KMS-11 (cell line): ENCODE measurements around the gene NEUROD2.

Experiments used
- H2AFZ ChIP-seq: fragments of 200-600 bp; sonication (generic); 2 replicates; pipeline ENCODE4 v1.6.1; 2016; ENCODE audit warnings: antibody characterized with exemption, mixed run types, low read depth
- H3K27ac ChIP-seq: fragments of 200-600 bp; sonication (generic); 2 replicates; pipeline ENCODE4 v1.6.1; 2016; ENCODE audit warnings: mild to moderate bottlenecking, mixed run types
- H3K27me3 ChIP-seq: fragments of 200-600 bp; sonication (generic); 2 replicates; pipeline ENCODE4 v1.6.1; 2017; ENCODE audit warnings: mild to moderate bottlenecking, low read depth, mixed run types, moderate library complexity; ENCODE audit not compliant: insufficient read depth
- H3K36me3 ChIP-seq: fragments of 200-600 bp; sonication (generic); 2 replicates; pipeline ENCODE4 v1.6.1; 2017; ENCODE audit warnings: mild to moderate bottlenecking, mixed run types; ENCODE audit not compliant: insufficient read depth
- H3K4me1 ChIP-seq: fragments of 200-600 bp; sonication (generic); 2 replicates; pipeline ENCODE4 v1.6.1; 2016; ENCODE audit warnings: mild to moderate bottlenecking, low read depth, mixed run types; ENCODE audit not compliant: poor library complexity, severe bottlenecking
- H3K4me2 ChIP-seq: fragments of 200-600 bp; sonication (generic); 2 replicates; pipeline ENCODE4 v1.7.0; 2016; ENCODE audit warnings: mild to moderate bottlenecking, mixed run types
- H3K4me3 ChIP-seq: fragments of 200-600 bp; sonication (generic); IDR thresholded peaks from 2 replicates; pipeline ENCODE4 v1.6.1; 2017; ENCODE audit warnings: low read depth, low read length, mixed read lengths; ENCODE audit not compliant: insufficient read depth
- H3K79me2 ChIP-seq: fragments of 200-600 bp; sonication (generic); 2 replicates; pipeline ENCODE4 v1.6.1; 2016; ENCODE audit warnings: low read depth, mixed run types; ENCODE audit not compliant: insufficient read depth
- H3K9ac ChIP-seq: fragments of 200-600 bp; sonication (generic); 2 replicates; pipeline ENCODE4 v1.6.1; 2016; ENCODE audit warnings: mild to moderate bottlenecking, mixed run types
- H4K20me1 ChIP-seq: fragments of 200-600 bp; sonication (generic); 2 replicates; pipeline ENCODE4 v1.6.1; 2016; ENCODE audit warnings: mild to moderate bottlenecking, mixed run types; ENCODE audit not compliant: insufficient read depth
- CTCF ChIP-seq: fragments of 200-600 bp; sonication (generic); conservative IDR thresholded peaks from 2 replicates; pipeline ENCODE4 v1.6.1; 2017; ENCODE audit warnings: low read depth, mild to moderate bottlenecking, antibody characterized with exemption, low read length, moderate library complexity, mixed read lengths

The NEUROD2 gene

GRCh38 chr17:39576187-39576586 is 31.5 kb downstream of the NEUROD2 start:
- Histone ChIP-seq H3K27ac (no peak overlapping the region), H3K36me3 (no peaks in the 10 kb centered on the region), H3K79me2 (no peaks in the 10 kb centered on the region), H4K20me1 (no peaks in the 10 kb centered on the region), H3K4me1 (no peaks in the 10 kb centered on the region), H3K9ac (no peak overlapping the region), H3K27me3 (peaks cover 4% of the 10 kb centered on the region; the same call in 1 of the 2 replicates), H3K4me3 (no peak overlapping the region), H3K4me2 (no peak overlapping the region), H2AFZ (no peak overlapping the region)
- TF ChIP-seq CTCF: peak; percentile 47; the same call in 1 of the 2 replicates

- Histone ChIP-seq H3K36me3 (no peaks in the 10 kb centered on the region), H3K27me3 (peaks cover under 1% of the 10 kb centered on the region; the same call in 1 of the 2 replicates), H3K9ac (no peak overlapping the region), H4K20me1 (no peaks in the 10 kb centered on the region), H3K4me2 (no peak overlapping the region), H3K4me1 (no peaks in the 10 kb centered on the region), H3K27ac (no peak overlapping the region), H3K4me3 (no peak overlapping the region), H2AFZ (no peak overlapping the region), H3K79me2 (no peaks in the 10 kb centered on the region)
- TF ChIP-seq CTCF: no peak
Observed at GRCh38 chr17:39573447-39574298, 34.0 kb downstream of the NEUROD2 start.

- Histone ChIP-seq H2AFZ (no peak overlapping the region), H3K36me3 (no peaks in the 10 kb centered on the region), H4K20me1 (no peaks in the 10 kb centered on the region), H3K4me2 (no peak overlapping the region), H3K27me3 (no peaks in the 10 kb centered on the region), H3K4me3 (no peak overlapping the region), H3K27ac (no peak overlapping the region), H3K9ac (no peak overlapping the region), H3K79me2 (no peaks in the 10 kb centered on the region), H3K4me1 (no peaks in the 10 kb centered on the region)
- no peak for TF ChIP-seq CTCF
Observed at GRCh38 chr17:39572121-39572520, 35.6 kb downstream of the NEUROD2 start.

- Histone ChIP-seq H3K79me2 (no peaks in the 10 kb centered on the region), H2AFZ (no peak overlapping the region), H3K36me3 (no peaks in the 10 kb centered on the region), H3K9ac (no peak overlapping the region), H3K4me2 (no peak overlapping the region), H3K27ac (no peak overlapping the region), H3K27me3 (no peaks in the 10 kb centered on the region), H3K4me1 (no peaks in the 10 kb centered on the region), H3K4me3 (no peak overlapping the region), H4K20me1 (no peaks in the 10 kb centered on the region)
- TF ChIP-seq CTCF: no peak
Observed at GRCh38 chr17:39569126-39569525, 38.6 kb downstream of the NEUROD2 start.
